Measurements from ENCODE around the gene NPR2. TPM values are rescaled to one million over a fixed set of nuclear protein-coding genes. Genes with fewer than 3 reads are reported as not detected.

Gene NPR2
- total and polyA plus RNA-seq, 2 of the 13 experiments (the other 11 are each of a cell fraction or from before 2014, with no cell fraction given) = 7.4 to 9.4 TPM

DNA sequence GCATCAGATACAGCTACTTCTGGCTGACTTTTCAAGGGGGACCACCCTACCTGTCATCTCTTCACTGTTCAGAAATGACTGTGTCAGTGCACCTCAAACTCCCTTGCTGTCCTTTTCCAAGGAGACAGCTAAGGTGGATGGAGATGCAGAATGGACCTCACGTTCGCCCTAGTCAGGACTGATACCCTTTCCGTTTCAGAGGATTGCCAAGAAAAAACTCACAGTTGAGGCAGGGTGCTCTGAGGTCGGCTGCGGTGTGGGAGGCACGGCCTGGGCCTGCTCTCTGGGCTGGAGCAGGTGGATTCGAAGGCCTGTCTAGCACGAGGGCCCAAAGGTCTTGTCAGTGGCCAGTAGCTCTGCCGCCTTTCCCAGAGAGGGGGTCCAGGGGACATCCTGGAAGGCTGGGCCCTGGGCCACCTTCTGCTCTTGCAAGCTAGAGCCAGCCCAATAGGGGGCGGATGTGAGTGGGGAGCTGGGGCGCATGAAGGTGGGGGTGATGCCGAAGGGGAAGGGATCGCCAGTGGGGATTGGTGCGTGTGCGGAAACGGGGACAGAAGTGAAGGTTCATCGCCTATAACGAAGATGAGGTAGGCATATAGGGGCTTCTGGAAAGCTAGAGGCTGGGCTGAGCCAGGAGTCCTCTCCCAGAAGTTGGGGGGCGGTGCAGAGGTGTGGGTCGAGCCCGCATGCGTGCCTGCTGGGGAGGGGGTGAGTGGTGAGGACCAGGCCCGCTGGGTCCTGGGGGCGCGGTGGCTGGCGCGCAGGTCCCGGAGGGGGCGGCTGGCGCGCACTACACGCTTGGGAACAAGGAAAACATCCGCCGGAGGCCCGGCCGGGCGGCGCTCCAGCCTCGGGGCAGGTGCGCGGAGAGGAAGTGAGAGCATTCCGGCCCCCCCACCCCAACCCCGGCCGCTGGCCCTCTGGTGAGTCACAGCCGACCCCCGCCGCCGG lies 34.8 kb upstream of the NPR2 start:
- no TSS peak for BruUV-seq (replicated peaks)
- 24% methylated on average over 12 of the region's 48 CpGs for WGBS (ENCODE audit: low lambda C conversion rate)
- intact Hi-C loops (cut with micrococcal nuclease; ENCODE audit: unreplicated experiment) = loop anchor here (2.0 kb wide), 1 partner anchor 20 kb away; no protein-coding TSS in a partner anchor
- TF ChIP-seq HIVEP1 (CRISPR knock-in tag; IDR thresholded peaks at IDR 0.05) (no peak; the same call in 1 of the 2 replicates), ZNF883 (CRISPR knock-in tag; IDR thresholded peaks at IDR 0.05; ENCODE audit: not compliant biosample characterization) (peak; percentile 50), SMARCE1 (IDR thresholded peaks at IDR 0.05; ENCODE audit: borderline replicate concordance) (no peak), HDAC1 (CRISPR knock-in tag; IDR thresholded peaks at IDR 0.05) (peak; percentile 79), NFIB (CRISPR knock-in tag; IDR thresholded peaks at IDR 0.05; ENCODE audit: borderline replicate concordance) (no peak; the same call in 1 of the 2 replicates), AKAP8 (CRISPR knock-in tag; IDR thresholded peaks at IDR 0.05) (no peak; the same call in 1 of the 2 replicates), ZNF567 (CRISPR knock-in tag; IDR thresholded peaks at IDR 0.05; ENCODE audit: borderline replicate concordance) (no peak), SMAD3 (CRISPR knock-in tag; IDR thresholded peaks at IDR 0.05) (0 out of 2 replicates have a peak, but pooled peaks have one; percentile 19), MAFG (CRISPR knock-in tag; IDR thresholded peaks at IDR 0.05) (no peak), RCOR2 (CRISPR knock-in tag; IDR thresholded peaks at IDR 0.05) (0 out of 2 replicates have a peak, but pooled peaks have one; percentile 19), SIX1 (CRISPR knock-in tag; IDR thresholded peaks at IDR 0.05; ENCODE audit: borderline replicate concordance) (no peak), TOPORS (CRISPR knock-in tag; IDR thresholded peaks at IDR 0.05) (no peak), HCFC1 (IDR thresholded peaks at IDR 0.05; ENCODE audit: low read depth, low read length) (no peak), ZNF75D (CRISPR knock-in tag; IDR thresholded peaks at IDR 0.05; ENCODE audit: borderline replicate concordance) (no peak), ISL2 (CRISPR knock-in tag; IDR thresholded peaks at IDR 0.05) (peak; percentile 69), IKZF4 (CRISPR knock-in tag; IDR thresholded peaks at IDR 0.05; ENCODE audit: borderline replicate concordance, low read depth, not compliant biosample characterization) (peak; percentile 72), ZNF709 (CRISPR knock-in tag; IDR thresholded peaks at IDR 0.05) (peak; percentile 57), ZFX (CRISPR knock-in tag; IDR thresholded peaks at IDR 0.05; ENCODE audit: low read depth) (peak; percentile 90), RBAK (CRISPR knock-in tag; IDR thresholded peaks at IDR 0.05) (peak; percentile 32; the same call in 1 of the 2 replicates), KDM1A (CRISPR knock-in tag; IDR thresholded peaks at IDR 0.05) (no peak; the same call in 1 of the 2 replicates), ZNF260 (CRISPR knock-in tag; IDR thresholded peaks at IDR 0.05; ENCODE audit: borderline replicate concordance, low read depth) (no peak), RFXANK (CRISPR knock-in tag; IDR thresholded peaks at IDR 0.05) (no peak; the same call in 1 of the 2 replicates), FIP1L1 (IDR thresholded peaks at IDR 0.05; ENCODE audit: borderline replicate concordance, insufficient read depth, low read depth, low read length) (no peak)
- TF ChIP-seq, protein P1, sequence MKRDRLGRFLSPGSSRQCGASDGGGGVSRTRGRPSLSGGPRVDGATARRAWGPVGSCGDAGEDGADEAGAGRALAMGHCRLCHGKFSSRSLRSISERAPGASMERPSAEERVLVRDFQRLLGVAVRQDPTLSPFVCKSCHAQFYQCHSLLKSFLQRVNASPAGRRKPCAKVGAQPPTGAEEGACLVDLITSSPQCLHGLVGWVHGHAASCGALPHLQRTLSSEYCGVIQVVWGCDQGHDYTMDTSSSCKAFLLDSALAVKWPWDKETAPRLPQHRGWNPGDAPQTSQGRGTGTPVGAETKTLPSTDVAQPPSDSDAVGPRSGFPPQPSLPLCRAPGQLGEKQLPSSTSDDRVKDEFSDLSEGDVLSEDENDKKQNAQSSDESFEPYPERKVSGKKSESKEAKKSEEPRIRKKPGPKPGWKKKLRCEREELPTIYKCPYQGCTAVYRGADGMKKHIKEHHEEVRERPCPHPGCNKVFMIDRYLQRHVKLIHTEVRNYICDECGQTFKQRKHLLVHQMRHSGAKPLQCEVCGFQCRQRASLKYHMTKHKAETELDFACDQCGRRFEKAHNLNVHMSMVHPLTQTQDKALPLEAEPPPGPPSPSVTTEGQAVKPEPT (CRISPR knock-in tag; IDR thresholded peaks at IDR 0.05; ENCODE audit: low read depth) = no peak; the same call in 1 of the 2 replicates

More for the DNA sequence above, 34.8 kb upstream of the NPR2 start:
- H2AFZ ChIP-seq (ENCODE audit: low read length) = no peak overlapping the region
- ChIA-PET POLR2A (interaction anchor here (0.6 to 1.5 kb wide), 12 partner anchors 8 to 333 kb away, joined by 3 to 21 read pairs (median 4); partner anchors contain the start of genes CREB3, GBA2, RGP1 and SPAG8), CTCF (ENCODE audit: low intra/inter-chr PET ratio, low total read pairs) (interaction anchor here (0.6 kb wide), 1 partner anchor 134 kb away, joined by 4 read pairs; no protein-coding TSS in a partner anchor)
- H3K4me2 ChIP-seq (ENCODE audit: low read depth, low read length) = peak overlapping the region; percentile 95
- no peaks in the 10 kb centered on the region for H4K20me1 ChIP-seq (ENCODE audit: insufficient read depth, low read length)
- DNase-seq (ENCODE audit: low spot score) = peak; percentile 62
- FAIRE-seq = peak; percentile 68
- H3K4me1 ChIP-seq (ENCODE audit: insufficient read depth, low read length) = peaks cover 33% of the 10 kb centered on the region
- H3K36me3 ChIP-seq (replicated peaks in 1 of 2; ENCODE audit: control insufficient read depth in 1 of 2, insufficient read depth in 2 of 2, low read length in 2 of 2) = peaks cover 7 to 21% of the 10 kb centered on the region in 2 experiments
- in situ Hi-C loops (cut with HindIII; ENCODE audit: extremely low pct_ligation_motif_present, low pct_unique_long_range_greater_than_20kb) = no loop called here
- H3K27me3 ChIP-seq (ENCODE audit: control insufficient read depth in 1 of 2, insufficient read depth in 2 of 2, low read length in 2 of 2) = no peaks in the 10 kb centered on the region; a peak in 1 of 5 replicates
- peak overlapping the region; percentile 82 to 90 (median 89) for H3K4me3 ChIP-seq (replicated peaks in 1 of 3; ENCODE audit: insufficient read depth in 1 of 3, low read depth in 2 of 3, low read length in 3 of 3)
- H3K9ac ChIP-seq (ENCODE audit: insufficient read depth, low read depth, low read length) = peak overlapping the region; percentile 83
- ATAC-seq = peak; percentile 87
- peak overlapping the region; percentile 95 for H3K27ac ChIP-seq (ENCODE audit: extremely low read length, insufficient read depth, low read length)
- no peaks in the 10 kb centered on the region for H3K9me3 ChIP-seq (ENCODE audit: low read length)
- peaks cover 38% of the 10 kb centered on the region for H3K79me2 ChIP-seq (ENCODE audit: insufficient read depth, low read length)
